ENCODE results near the gene MAP7D1.

The MAP7D1 gene

DNA sequence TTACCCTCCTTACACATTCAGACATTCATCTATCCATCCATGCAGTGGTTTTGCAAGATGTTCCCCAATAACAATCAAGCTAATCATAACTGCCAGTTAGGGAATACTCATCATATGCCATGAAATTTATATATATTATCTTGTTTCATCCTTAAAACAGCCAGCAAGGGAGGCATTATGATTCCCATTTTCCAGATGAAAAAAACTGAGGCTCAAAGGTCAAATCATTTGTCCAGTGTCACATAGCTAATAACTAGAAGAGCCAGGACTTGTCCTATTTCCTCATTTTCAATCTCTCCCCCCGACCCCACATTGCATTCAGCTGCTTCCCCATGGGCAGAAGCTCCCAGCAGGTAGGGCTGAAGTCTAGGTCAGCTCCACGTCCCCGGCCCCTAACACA, 23.9 kb upstream of the MAP7D1 start:
- no peaks in the 10 kb centered on the region for H3K9me3 ChIP-seq (ENCODE audit: control insufficient read depth, low read length)
- no peaks in the 10 kb centered on the region for H3K27me3 ChIP-seq (ENCODE audit: control insufficient read depth, insufficient read depth, low read length)
- no peaks in the 10 kb centered on the region for H3K4me1 ChIP-seq
- no peak overlapping the region for H3K4me2 ChIP-seq (ENCODE audit: low read length)
- H3K79me2 ChIP-seq, result no peaks in the 10 kb centered on the region
- no peaks in the 10 kb centered on the region for H3K36me3 ChIP-seq (ENCODE audit: control insufficient read depth, insufficient read depth, low read length)
- no peak overlapping the region for H3K9ac ChIP-seq
- TF ChIP-seq, protein P1, sequence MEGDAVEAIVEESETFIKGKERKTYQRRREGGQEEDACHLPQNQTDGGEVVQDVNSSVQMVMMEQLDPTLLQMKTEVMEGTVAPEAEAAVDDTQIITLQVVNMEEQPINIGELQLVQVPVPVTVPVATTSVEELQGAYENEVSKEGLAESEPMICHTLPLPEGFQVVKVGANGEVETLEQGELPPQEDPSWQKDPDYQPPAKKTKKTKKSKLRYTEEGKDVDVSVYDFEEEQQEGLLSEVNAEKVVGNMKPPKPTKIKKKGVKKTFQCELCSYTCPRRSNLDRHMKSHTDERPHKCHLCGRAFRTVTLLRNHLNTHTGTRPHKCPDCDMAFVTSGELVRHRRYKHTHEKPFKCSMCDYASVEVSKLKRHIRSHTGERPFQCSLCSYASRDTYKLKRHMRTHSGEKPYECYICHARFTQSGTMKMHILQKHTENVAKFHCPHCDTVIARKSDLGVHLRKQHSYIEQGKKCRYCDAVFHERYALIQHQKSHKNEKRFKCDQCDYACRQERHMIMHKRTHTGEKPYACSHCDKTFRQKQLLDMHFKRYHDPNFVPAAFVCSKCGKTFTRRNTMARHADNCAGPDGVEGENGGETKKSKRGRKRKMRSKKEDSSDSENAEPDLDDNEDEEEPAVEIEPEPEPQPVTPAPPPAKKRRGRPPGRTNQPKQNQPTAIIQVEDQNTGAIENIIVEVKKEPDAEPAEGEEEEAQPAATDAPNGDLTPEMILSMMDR (IDR thresholded peaks at IDR 0.05), result no peak
- H3K27ac ChIP-seq, result no peak overlapping the region
- H2AFZ ChIP-seq, result no peak overlapping the region
- H3K4me3 ChIP-seq (ENCODE audit: low read depth, low read length), result no peak overlapping the region

DNA sequence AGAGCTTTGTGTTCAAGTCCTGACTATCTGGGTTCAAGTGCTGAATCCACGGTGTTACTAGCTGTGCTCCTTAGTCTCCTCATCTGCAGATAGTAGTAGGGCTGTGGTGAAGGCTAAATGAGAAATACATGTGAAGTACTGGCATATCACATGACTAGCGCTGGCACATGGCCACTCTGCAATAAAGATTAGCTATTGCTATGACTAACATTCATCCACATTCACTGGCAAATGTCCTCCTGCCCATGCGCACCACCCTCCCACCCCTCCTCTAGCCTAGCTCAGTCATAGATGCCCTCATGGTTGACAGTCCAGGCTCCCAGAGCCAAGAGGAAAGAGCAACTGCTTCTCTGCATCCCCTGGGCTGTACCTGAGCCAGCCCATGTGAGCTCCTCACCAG, 22.5 kb upstream of the MAP7D1 start:
- Histone ChIP-seq H3K27ac (no peak overlapping the region), H3K27me3 (ENCODE audit: control insufficient read depth, insufficient read depth, low read length) (no peaks in the 10 kb centered on the region), H2AFZ (no peak overlapping the region), H3K4me3 (ENCODE audit: low read depth, low read length) (no peak overlapping the region), H3K9ac (no peak overlapping the region), H3K36me3 (ENCODE audit: control insufficient read depth, insufficient read depth, low read length) (no peaks in the 10 kb centered on the region), H3K4me2 (ENCODE audit: low read length) (no peak overlapping the region), H3K79me2 (no peaks in the 10 kb centered on the region), H3K4me1 (no peaks in the 10 kb centered on the region), H3K9me3 (ENCODE audit: control insufficient read depth, low read length) (no peaks in the 10 kb centered on the region)
- TF ChIP-seq, protein P1 (IDR thresholded peaks at IDR 0.05), result no peak

DNA sequence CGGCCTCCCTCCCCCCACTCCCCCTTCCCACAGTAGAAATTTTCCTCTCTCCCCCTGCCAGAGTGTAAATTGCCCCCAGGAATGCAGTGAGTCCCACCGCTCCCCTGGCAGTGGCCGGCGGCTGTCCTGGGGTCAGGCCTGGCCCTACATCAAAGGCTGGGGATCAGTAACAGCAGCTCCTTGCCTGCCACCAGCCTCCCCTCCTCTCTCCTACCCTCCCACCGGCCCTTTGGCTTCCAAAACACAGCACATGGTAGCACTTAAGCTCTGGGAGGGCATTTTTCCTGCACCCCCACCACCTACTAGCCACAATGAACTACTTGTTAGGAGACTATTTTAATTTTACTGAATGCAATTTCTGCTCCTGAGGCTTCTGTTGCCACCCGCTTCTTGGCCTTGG, 21.9 kb upstream of the MAP7D1 start:
- no peak overlapping the region for H2AFZ ChIP-seq
- H3K27me3 ChIP-seq (ENCODE audit: control insufficient read depth, insufficient read depth, low read length), result no peaks in the 10 kb centered on the region
- H3K9me3 ChIP-seq (ENCODE audit: control insufficient read depth, low read length), result no peaks in the 10 kb centered on the region
- TF ChIP-seq, protein P1 (IDR thresholded peaks at IDR 0.05), result no peak
- H3K79me2 ChIP-seq, result no peaks in the 10 kb centered on the region
- no peaks in the 10 kb centered on the region for H3K4me1 ChIP-seq
- no peaks in the 10 kb centered on the region for H3K36me3 ChIP-seq (ENCODE audit: control insufficient read depth, insufficient read depth, low read length)
- H3K4me3 ChIP-seq (ENCODE audit: low read depth, low read length), result no peak overlapping the region
- H3K27ac ChIP-seq, result no peak overlapping the region
- no peak overlapping the region for H3K9ac ChIP-seq
- no peak overlapping the region for H3K4me2 ChIP-seq (ENCODE audit: low read length)

- TF ChIP-seq, protein P1 (IDR thresholded peaks at IDR 0.05), result peak; percentile 49
- Histone ChIP-seq H3K27me3 (ENCODE audit: control insufficient read depth, insufficient read depth, low read length) (no peaks in the 10 kb centered on the region), H3K4me1 (no peaks in the 10 kb centered on the region), H3K27ac (no peak overlapping the region), H3K9me3 (ENCODE audit: control insufficient read depth, low read length) (no peaks in the 10 kb centered on the region), H3K79me2 (no peaks in the 10 kb centered on the region), H2AFZ (no peak overlapping the region), H3K4me3 (ENCODE audit: low read depth, low read length) (no peak overlapping the region), H3K9ac (no peak overlapping the region), H3K4me2 (ENCODE audit: low read length) (no peak overlapping the region), H3K36me3 (ENCODE audit: control insufficient read depth, insufficient read depth, low read length) (no peaks in the 10 kb centered on the region)
These were observed 21.2 kb upstream of the MAP7D1 start for GRCh38 chr1:36134505-36135329.

DNA sequence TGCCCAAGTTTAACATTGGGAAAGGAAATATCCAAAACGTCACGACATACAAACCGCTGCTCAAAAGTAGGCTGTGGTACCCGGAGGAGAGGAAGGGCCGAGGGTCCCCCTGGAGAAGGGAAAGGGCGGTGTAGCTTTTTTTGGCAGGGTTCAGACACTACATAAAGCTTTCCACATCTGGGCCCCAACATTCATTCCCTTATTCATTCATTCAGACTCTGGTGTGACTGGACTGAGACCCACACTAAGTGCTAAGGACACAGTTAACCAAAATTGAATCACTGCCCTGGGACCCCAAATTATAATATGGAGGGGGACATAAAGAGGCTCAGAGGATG, 20.7 kb upstream of the MAP7D1 start:
- Histone ChIP-seq H3K79me2 (no peaks in the 10 kb centered on the region), H3K9ac (no peak overlapping the region), H3K4me2 (ENCODE audit: low read length) (no peak overlapping the region), H3K27ac (no peak overlapping the region), H2AFZ (no peak overlapping the region), H3K36me3 (ENCODE audit: control insufficient read depth, insufficient read depth, low read length) (no peaks in the 10 kb centered on the region), H3K9me3 (ENCODE audit: control insufficient read depth, low read length) (no peaks in the 10 kb centered on the region), H3K4me3 (ENCODE audit: low read depth, low read length) (no peak overlapping the region), H3K27me3 (ENCODE audit: control insufficient read depth, insufficient read depth, low read length) (no peaks in the 10 kb centered on the region), H3K4me1 (no peaks in the 10 kb centered on the region)
- TF ChIP-seq, protein P1 (IDR thresholded peaks at IDR 0.05), result no peak

All from parathyroid adenoma (tissue), 2 donors.